ENCODE measurements around the gene HDAC6.
"Not testable (repeated sequence)": the region's sequence is repeated elsewhere in the genome, so short reads cannot be mapped to it uniquely, and the experiment has no call there.

HDAC6 gene

DNA sequence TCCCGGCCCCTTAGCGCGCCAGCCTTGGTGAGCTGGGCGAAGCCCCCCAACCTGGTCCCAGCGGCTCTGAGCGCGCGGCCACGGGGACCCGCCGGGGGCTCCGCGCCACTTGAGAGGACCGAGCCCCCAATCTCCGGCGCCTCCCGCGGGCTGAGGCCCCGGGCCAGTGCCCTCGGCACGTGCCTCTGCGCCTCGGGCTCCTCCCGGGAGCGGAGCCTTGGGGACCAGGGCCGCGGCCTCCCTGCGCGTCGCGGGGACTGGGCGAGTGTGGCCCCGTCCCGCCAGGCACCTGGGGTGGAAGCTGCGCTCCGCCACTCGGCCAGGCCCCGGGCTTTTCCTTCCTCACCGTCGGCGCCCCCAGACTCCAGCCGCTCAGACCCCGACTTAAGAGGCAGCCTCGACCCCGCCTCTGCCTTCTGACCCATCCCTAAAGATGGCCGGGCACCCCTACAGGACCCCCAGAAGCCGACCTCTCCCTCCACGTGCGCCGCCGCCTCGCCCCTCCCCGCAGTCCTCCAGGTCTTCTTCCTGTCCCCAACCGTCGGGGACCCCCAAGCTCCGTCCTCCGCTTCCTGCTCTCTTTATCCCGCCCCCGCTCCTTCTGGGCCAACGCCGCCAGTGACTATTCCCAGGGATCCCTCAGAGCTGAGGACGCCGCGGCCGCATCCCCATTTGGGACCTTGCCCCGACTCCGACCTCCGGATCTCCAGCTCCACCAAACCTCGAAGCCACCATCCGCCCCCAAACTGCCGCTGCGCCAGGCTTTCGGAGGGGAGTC lies 25.2 kb downstream of the HDAC6 start:
- no peak for DNase-seq

- DNase-seq, result no peak
Observed at GRCh38 chrX:48827654-48827968, 25.7 kb downstream of the HDAC6 start.

GRCh38 chrX:48829016-48829735 lies 27.3 kb downstream of the HDAC6 start:
- DNase-seq, result no peak

DNA sequence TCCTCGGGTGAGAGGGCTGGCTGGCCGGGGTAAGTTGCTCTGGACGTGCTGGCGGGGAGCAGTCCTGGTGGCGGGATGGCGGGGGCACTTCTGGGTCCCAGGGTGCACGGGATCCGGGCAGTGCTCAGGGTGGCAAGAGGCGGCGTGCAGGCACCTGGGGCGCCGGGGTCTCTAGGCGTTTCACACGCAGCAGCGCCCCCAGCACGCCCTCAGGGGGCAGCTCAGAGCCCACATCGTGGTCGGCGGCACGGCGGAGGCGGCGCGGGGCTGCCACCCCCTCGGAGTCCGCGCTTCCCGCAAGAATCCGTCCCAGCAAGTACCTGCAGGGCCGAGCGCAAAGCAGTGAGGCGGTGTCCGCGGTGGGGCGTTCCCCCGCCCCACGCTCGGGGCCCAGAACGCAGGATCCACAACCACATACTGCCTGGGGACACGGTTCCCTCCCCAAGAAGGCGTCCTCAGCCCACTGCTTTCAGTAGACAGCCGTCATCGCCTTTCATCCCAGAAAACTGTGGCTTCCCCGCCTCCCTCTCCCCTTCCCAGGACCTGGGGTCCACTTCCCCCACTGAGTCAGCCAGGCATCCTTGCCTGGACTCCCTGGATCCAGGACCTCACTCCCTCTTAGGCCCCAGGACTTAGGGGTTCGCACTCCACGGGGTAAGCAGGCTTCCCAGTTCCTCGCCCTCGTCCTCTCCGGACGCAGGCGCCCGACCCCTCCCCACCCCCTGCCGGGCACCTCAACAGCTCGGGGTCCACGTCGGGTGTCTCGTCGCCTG lies 29.5 kb downstream of the HDAC6 start:
- no peak for DNase-seq

- no peak for DNase-seq
Observed at GRCh38 chrX:48831909-48832291, 30.0 kb downstream of the HDAC6 start.

DNA sequence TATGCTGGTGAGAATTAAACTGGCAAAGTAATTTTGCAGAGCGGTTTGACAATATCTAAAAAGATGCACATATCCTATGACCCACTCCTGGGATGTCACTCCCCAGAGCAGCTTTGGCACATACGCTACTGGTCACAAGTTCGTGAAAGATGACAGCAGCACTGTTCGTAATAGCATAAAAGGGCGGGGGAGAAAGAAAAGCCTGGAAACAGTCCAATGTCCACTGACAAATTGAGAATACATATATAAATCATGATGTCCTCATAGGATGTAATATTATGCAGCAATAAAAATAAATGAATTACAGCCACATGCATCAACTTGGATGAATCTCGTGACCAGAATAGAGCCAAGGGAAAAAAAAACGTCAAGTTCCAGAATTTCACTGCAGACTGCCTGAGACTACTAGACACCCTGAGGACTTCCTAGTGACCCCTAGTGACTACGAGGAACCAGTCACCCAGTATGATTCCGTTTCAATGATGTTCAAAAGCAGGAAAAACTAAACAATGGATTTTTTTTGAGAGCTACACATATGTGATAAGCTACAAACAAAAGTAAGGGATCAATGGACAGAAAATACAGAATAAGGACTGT lies 31.8 kb downstream of the HDAC6 start:
- no peak for DNase-seq

- no peak for DNase-seq
Observed at GRCh38 chrX:48834383-48834709, 32.5 kb downstream of the HDAC6 start.

- no peak for DNase-seq
Observed at GRCh38 chrX:48835524-48836329, 33.9 kb downstream of the HDAC6 start, which contains the start of gene PCSK1N. Gene PCSK1N, minus strand, starts transcription at chrX:48835610. Its CDS starts 78 bp downstream, at chrX:48835532.

- DNase-seq, result no peak
Observed at GRCh38 chrX:48839686-48840085, 37.8 kb downstream of the HDAC6 start.

DNA sequence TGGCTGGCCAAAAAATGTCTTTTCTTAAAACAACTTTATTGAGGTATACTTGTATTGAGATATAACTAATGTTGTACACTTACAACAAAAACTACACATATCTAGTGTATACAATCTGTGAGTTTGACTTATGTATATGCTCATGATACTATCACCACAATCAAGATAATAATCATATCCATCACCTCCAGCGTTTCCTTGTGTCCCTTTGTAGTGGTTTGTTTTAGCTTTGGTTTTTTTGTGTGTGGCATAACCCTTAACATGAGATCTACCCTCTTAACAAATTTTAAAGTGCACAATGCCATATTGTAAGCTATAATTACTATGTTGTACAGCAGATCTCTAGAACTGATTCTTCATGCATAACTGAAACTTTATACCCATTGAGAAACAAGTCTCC lies 47.0 kb downstream of the HDAC6 start:
- DNase-seq, result no peak

DNA sequence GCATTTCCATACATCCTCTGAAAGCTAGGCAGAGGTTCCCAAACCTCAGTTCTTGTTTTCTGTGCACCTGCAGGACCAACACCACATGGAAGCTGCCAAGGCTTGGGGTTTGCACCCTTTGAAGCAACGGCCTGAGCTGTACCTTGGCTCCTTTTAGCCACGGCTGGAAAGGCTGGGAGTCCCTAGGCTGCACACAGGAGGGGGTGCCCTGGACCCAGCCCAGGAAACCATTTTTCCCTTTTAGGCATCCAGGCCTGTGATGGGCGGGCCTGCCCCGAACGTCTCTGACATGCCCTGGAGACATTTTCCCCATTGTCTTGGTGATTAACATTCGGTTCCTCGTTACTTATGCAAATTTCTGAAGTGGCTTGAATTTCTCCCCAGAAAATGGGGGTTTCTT lies 51.0 kb downstream of the HDAC6 start:
- no peak for DNase-seq

GRCh38 chrX:48853494-48853893 lies 51.6 kb downstream of the HDAC6 start:
- not testable (repeated sequence) for DNase-seq

GRCh38 chrX:48854121-48854804 lies 52.4 kb downstream of the HDAC6 start:
- not testable (repeated sequence) for DNase-seq

DNA sequence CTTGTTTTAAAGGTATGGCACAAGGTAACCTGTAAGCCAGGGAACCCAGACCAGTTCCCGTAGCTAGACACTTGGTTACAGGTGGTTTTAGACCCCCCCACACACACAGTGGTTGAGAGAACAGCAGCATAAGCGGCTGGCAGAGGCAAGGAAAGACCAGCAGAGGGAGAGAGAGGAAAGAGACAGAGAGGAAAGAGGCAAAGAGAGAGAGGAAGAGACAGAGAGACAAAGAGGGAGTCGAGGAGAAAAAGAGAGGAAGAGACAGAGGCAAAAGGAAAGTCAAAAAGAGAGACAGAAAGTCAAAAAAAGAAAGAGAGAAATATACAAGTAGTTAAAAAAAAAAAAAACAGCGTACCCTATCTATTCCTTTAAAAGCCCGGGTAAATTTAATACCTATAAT lies 53.0 kb downstream of the HDAC6 start:
- no peak for DNase-seq

- no peak for DNase-seq
Observed at GRCh38 chrX:48864210-48864609, 62.3 kb downstream of the HDAC6 start.

- DNase-seq, result not testable (repeated sequence)
Observed at GRCh38 chrX:48872017-48872416, 70.2 kb downstream of the HDAC6 start.

Measured in MV-4-11 (cell line).